NCI-H1436 treated with DMSO at 0.1 percent for 48 hours (cell line): ENCODE data around the gene NR1H4.
"Not testable (repeated sequence)": the region's sequence is repeated elsewhere in the genome, so short reads cannot be mapped to it uniquely, and the experiment has no call there.

Experiments
- DNase-seq: peaks from one replicate; lab custom pipeline; 2025; lab: John Stamatoyannopoulos, UW

The NR1H4 gene

DNA sequence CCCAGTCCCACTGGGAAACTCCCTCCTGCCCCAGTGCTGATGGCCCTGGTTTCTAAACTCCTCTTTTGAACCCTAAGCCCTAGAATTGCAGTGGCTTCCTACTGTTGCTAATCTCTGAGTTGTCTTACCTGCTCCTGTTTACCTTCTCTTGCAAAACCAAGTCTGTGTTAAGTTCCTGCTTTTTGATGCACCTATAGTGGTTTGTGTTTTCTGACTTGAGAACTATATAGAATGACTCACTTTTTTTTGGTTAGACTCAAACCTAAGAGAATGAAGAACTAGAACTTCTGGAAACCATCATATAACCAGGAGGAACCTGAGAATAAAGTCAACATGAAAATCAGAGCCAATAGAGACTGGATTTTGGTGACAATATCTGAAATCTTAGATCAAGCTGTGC is 94.3 kb downstream of the NR1H4 start:
- DNase-seq: no peak

DNA sequence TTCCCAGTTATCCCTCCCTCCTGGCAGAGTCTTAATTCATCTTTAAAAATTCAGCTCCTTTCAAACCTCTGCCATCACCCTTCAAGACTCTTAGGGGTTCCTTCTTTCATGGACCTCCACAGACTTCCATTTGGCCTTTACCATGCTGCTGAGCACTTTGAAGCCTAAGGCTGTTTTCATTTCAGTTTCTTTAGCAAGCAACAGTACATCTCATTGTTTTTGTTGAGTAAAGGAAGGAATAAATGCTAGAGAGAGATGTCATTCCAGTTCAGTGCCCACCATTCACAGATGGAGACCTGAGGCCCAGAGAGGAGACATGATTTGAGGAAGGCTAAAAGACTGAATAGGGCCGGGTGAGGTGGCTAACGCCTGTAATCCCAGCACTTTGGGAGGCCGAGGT is 98.5 kb downstream of the NR1H4 start:
- no peak for DNase-seq

DNA sequence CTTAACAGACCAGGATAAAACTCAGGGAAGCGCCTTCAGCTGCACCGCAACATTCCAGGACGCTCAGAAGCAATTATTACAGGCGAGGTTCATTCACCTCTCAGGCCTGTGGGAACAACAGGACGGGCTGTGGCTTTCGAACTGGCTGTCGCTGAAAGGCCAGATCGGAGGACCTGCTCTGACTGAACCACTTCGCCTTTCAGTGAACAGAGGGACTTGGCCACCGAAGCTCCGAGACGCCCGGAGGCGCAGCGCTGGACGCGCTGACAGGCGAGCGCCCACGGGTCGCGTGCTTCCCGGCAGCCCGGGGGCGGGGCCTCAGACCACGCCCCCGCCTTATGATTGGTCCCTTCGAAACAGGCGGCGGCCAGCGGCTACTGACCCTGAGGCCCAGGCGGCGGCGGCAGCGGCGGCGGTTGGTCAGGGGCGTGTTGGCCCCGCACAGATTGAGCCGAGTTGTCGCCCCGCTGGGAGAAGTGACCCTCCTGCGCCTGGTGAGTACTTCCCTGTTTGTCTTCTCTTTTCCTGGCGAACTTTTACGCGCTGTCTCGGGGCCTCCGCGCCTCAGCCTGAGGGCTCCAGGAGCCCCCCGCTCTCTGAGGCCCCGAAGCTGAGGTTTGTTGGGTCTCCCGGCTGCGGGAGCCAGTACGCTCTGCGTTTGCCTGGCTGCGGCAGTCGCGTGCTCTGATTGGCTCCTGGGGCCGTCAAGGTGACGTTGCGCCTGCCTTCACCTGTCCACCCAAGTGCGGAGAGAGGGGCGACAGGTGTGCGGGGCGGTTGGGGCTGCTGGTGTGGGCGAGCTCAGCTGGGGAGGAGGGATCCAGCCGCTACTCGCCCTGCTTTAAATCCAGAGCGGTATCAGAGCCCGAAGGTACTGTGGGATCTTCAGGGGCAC is 99.9 kb downstream of the NR1H4 start, which contains the start of gene GAS2L3:
TSS of gene GAS2L3 (plus strand) at position 393 of the 895 bp plus-strand sequence. CDS start 21,221 bp downstream, outside the sequence.
- peak; percentile 59 for DNase-seq

DNA sequence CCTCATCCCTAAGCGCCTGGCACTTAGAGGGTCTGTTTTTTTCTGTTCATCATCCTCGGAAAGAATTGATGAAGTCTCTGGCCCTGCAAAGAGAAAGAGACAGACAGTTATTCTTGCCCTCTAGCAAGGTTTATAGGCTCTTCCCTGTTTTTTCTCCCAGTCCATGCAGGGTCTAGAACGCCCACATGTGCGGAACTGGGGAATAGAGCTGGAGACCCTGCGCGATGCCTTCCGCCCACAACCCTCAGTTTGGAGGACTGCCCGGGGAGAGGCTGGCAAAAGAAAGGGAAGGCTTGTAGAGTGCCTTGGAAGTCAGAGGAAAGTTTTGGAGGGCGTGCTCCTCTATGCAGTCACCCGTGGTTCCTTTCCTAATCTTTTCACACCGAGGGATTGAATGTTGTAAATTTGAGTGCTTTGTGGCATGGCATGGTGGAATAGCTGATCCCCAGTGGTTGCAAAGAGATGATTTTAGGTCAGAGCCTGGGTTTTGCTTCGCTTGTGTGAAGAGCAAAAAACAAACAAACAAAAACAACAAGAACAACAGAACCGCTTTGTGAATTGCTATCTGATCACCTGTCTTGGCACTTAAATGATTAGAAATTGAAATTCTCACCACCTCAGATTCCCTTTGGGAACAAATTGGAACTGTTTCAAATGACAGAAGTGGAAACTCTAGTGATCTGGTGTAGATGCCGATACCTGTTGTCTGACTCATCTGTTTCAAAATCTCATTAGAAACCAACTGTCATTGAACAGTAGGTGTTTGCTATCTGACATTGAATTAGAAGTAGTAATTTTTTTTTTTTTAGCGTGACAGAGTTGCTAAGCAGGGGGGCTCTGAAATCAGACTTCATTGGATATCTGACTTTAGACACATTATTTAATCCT is 100.8 kb downstream of the NR1H4 start:
- no peak for DNase-seq

DNA sequence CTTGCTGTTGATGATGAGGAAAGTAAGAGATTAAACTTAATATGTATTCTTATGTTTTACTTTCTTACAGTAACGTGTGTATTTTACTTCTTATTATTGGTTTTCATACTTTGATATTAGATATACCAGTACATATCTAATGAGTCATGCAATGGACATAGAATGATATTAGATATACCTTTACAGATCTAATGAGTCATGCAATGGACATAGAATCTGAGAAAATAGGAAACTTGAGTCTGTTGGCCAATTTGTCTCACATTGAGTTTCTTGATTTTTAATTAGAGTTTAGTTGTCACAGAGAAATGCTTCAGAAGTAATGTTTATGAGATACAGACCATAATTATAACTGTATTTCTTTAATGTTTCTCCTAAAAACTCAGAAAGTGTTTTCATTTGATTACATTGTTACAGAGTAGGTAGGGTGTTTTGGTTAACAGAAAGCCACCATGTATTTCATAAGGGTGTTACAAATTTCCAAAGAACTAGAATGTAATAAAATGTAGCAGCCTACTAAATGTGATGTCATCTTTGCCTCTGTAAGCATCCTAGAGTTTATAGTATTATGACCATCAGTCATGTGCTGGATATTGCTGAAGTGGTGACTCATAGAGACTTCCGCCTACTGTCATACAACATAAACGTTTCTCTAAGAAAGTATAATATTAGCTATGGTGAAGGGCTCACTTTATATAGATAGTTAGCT is 102.8 kb downstream of the NR1H4 start:
- no peak for DNase-seq

DNA sequence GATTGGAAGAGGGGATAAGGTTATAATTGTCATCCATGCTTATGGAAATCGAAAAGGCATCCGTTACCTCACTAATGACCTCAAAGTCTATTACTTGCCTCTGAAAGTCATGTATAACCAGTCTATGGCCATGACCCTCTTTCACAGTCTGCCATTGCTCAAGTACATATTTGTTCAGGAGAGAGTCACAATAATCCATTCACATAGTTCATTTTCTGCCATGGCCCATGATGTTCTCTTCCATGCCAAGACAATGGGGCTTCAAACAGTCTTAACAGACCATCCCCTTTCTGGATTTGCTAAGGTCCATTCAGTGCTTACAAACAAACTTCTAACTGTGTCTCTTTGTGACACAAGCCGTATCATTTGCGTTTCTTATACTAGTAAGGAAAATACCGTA is 105.3 kb downstream of the NR1H4 start:
- DNase-seq: no peak

DNA sequence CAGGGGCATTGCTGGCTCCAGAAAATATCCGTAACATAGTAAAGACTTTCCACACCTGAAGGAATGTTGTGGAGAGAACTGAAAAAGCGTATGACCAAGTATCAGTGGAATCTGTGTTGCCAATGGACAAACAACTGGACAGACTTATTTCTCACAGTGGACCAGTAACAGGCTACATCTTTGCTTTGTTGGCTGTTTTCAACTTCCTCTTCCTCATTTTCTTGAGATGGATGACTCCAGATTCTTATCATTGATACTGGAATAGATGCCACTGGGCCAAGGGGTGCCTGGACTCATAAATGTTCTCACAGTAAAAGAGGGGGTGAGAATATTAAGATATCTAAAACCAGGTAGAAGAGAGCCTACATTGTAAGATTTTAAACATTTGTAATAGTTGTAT is 106.2 kb downstream of the NR1H4 start:
- DNase-seq: no peak

DNA sequence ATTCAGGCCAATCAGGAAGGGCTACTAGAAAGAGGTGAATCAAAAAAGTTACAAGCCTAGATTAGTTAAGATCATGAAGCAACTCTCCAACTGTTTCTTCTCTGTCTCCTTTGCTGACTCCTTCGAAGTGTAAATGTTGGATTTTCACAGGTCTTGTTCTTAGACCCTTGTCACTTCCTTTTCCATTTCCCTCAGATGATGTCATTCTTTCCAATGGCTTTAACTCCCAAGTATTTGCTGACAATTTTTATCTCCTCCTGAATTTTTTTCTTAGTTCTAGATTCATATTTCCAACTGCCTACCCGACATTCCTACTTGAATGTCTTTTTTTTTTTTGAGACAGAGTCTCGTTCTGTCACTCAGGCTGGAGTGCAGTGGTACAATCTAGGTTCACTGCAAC is 110.6 kb downstream of the NR1H4 start:
- DNase-seq: no peak

DNA sequence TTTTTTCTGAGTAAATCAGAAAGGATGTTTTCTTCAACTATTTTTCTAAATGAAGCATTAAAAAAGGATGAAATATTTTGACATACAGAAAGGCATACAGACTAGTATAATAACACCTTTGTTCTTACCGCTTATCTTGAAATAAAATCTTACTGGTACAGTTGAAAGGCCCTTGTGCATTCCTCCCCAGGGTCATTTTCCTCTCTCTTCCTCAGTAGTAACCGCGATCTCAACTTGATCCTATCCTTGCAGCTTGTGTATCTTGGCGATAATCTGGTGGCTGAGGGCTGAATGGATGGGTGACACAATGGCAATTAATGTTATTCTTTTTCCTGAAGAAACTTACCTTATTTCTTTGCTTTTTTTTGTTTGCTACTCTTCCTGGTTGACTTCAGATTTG is 118.3 kb downstream of the NR1H4 start:
- no peak for DNase-seq

DNA sequence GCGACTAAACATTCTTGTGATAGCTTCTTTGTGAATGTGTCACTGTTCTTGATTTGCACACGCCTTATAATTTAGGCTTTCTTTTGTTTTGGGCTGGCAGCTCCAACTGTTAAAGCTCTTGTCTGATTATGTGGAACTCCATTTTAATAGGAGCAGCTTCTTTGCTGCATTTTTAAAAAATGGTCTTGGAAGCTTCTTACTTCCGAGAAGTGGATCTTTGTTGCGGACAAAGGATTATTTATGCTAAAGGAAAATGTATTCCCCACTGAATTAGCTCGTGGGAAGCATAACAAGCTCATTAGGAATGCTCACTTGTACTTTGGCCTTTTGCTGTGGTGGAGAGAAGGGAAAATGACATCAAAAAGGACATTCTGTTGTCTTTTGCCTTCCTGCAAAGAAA is 119.8 kb downstream of the NR1H4 start:
- DNase-seq: no peak

DNA sequence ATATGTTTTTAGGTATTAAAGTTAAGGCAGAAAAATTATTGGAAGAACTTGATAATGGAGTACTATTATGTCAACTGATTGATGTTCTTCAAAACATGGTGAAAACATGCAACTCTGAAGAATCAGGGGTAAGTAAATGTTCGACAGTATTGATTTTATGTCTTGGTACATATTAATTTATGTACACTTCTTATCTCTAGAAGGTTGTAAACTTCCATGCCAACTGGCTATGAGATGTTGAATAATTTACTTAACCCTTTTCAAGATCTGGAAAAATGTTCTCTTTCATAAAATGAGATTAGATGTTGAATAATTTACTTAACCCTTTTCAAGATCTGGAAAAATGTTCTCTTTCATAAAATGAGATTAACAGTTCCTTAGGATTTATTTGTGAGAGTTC is 128.0 kb downstream of the NR1H4 start:
- DNase-seq: no peak

DNA sequence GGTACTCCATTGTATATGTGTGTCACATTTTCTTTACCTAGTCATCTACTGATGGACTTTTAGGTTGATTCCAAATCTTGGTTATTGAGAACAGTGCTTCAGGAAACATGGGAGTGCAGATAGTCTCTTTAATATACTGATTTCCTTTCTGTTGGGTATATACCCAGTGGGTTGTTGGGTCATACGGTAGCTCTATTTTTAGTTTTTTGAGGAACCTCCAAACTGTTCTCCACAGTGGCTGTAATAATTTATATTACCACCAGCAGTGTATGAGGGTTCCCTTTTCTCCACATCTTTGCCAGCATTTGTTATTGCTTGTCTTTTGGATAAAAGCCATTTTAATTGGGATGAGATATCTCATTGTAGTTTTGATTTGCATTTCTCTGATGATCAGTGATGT is 129.3 kb downstream of the NR1H4 start:
- DNase-seq: not testable (repeated sequence)

DNA sequence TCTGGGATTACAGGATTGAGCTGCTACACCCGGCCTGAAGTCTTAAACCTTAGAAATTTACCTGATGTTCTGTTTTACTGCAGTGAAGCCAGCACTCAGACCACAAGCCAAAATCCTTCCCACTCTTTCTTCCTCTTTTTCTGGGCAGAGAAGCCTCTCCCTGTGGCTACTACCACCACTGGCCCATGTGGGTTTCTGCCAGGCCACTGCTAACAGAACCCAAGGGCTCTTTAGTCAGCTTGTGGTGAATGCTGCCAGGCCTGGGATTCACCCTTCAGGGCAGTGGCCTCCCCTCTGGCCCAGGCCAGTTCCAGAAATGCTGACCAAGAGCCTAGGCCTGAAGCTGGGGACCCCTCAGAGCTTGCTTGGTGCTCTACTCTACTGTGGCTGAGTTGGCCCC is 135.1 kb downstream of the NR1H4 start:
- DNase-seq: no peak

DNA sequence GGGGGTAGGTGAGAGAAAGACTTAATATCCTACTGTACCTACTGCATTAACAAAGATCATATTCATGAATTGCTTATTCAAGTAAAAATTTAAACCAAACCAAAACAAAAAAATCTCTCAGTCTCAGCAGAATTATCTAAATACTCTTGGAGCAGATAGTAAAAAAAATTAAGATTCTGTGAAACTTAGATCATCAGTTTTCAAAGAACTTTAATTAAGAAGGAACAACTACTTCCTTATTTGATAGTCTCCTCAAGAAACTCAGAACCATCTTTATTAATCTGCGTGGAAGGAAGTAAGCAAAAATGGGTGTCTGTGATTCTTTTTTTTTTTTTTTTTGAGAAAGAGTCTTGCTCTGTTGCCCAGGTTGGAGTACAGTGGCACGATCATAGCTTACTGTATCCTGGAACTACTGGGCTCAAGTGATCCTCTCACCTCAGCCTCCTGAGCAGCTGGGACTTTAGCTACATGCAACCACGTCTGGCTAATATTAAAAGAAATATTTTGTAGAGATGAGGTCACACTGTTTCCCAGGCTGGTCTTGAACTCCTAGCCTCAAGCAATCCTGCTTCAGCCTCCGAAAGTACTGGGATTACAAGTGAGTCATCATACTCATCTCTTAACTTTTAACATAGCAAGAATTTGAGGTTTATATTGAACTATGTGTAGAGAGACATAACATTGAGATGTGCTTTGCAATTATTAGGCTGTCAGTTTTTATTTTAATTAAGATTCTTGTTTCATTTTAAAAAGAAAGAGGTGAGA is 137.2 kb downstream of the NR1H4 start:
- no peak for DNase-seq

DNA sequence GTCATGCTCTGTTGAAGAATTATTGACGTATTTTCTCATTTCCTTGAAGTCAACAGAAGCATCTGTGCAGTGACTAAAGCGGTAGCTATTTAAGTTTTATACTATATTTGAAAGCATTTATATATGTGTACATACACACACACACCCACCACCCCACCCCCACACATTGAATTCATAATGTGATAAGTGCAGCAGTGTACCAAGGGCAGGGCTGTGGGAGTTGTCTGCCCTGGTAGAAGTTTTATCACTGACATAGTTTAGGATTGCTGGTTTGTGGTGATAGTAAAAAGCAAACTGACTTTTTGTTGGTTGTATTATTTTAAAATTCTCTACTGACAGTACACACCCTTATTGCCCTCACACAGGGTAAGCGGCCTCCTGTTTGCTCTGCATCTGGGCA is 138.9 kb downstream of the NR1H4 start:
- no peak for DNase-seq
